Esophagus muscularis mucosa (tissue), 4 donors: ENCODE data around the gene RGS3. TPM values are rescaled to one million over a fixed set of nuclear protein-coding genes. Genes with fewer than 3 reads are reported as not detected.

Experiments used
- DNase-seq: peaks from one replicate; pipeline ENCODE4 v3.0.0-alpha.2; 2017; ENCODE audit errors: extremely low spot score
- H3K27ac ChIP-seq, 4 donors: fragments of 200-600 bp; sonication (generic); replicated peaks in 1 of 4; 1 replicate in 3 of 4; 2 replicates in 1 of 4; pipeline ENCODE4 v1.5.1; 2016 to 2019; ENCODE audit warnings: mild to moderate bottlenecking in 1 of 4
- H3K27me3 ChIP-seq, 4 donors: fragments of 200-600 bp; sonication (generic); one replicate each; pipeline versions ENCODE4 v1.5.1 to v1.6.0; 2016 to 2019
- H3K36me3 ChIP-seq, 4 donors: fragments of 200-600 bp; sonication (generic); one replicate each; pipeline ENCODE4 v1.5.1; 2016 to 2019
- H3K4me1 ChIP-seq, 4 donors: fragments of 200-600 bp; sonication (generic); one replicate each; pipeline ENCODE4 v1.5.1; 2016 to 2019
- H3K4me3 ChIP-seq, 4 donors: fragments of 200-600 bp; sonication (generic); 1 replicate in 2 of 4; 2 replicates in 2 of 4; pipeline ENCODE4 v1.5.1; 2016 to 2019; ENCODE audit warnings: mild to moderate bottlenecking in 4 of 4, moderate library complexity in 1 of 4
- H3K9me3 ChIP-seq, 4 donors: fragments of 200-600 bp; sonication (generic); 1 replicate in 3 of 4; 2 replicates in 1 of 4; pipeline ENCODE4 v1.5.1; 2016 to 2019
- EP300 ChIP-seq: sonication (generic); formaldehyde crosslinking; IDR thresholded peaks from one replicate; pipeline ENCODE4 v1.6.1; 2017; ENCODE audit warnings: antibody characterized with exemption
- POLR2A ChIP-seq: fragments of 450-650 bp; IDR thresholded peaks from one replicate; pipeline ENCODE4 v1.6.1; 2017; ENCODE audit warnings: antibody characterized with exemption, moderate library complexity, mild to moderate bottlenecking, low read depth
- POLR2AphosphoS5 ChIP-seq, 2 donors: sonication (generic); formaldehyde crosslinking; IDR thresholded peaks; one replicate each; pipeline ENCODE4 v1.6.1; 2017; ENCODE audit warnings: antibody characterized with exemption in 2 of 2
- WGBS: methylation state at CpG from one replicate; pipeline ENCODE4 v1.1.5; 2018; 5-methylcytosine and 5-hydroxymethylcytosine counted together
- intact Hi-C: fragments of 100-400 bp; cut with DNase I; formaldehyde crosslinking; loops from one replicate; pipeline ENCODE4 v1.15.1; 2023
- total RNA-seq, 4 donors: library from RNA; depleted of rRNA; stranded (reverse); fragments of >200 nt; gene quantifications; one replicate each; pipeline versions ENCODE4 v1.1.0 to v1.2.1, GENCODE V29; 2016
- TF ChIP-seq, protein P1 (sequence below), 3 experiments: fragments of 200-600 bp in 2 of 3; fragments of 450-650 bp in 1 of 3; sonication (generic) in 2 of 3; IDR thresholded peaks; one replicate each; pipeline ENCODE4 v1.5.1; 2017 to 2019; ENCODE audit warnings: antibody characterized with exemption in 3 of 3, mild to moderate bottlenecking in 2 of 3, moderate library complexity in 1 of 3

The RGS3 gene
- total RNA-seq = 100 to 1,000 TPM in 1 of 4 donors, 10 to 100 TPM in 3; 37.3 to 121 (median 68.5) TPM

- Histone ChIP-seq H3K4me1 (peaks cover 5 to 43% (median 35%) of the 10 kb centered on the region in 4 donors), H3K4me3 (peak within 1 kb of the TSS; percentile 58 to 70 (median 66)), H3K27ac (peak within 1 kb of the TSS; percentile 81 to 85 (median 84)), H3K27me3 (peaks cover 0 to 3% (median 0%) of the 10 kb centered on the region in 4 donors), H3K9me3 (no peaks in the 10 kb centered on the region), H3K36me3 (no peaks in the 10 kb centered on the region)
- no peak for DNase-seq
- intact Hi-C loops = no loop called here
- TF ChIP-seq, protein P1, sequence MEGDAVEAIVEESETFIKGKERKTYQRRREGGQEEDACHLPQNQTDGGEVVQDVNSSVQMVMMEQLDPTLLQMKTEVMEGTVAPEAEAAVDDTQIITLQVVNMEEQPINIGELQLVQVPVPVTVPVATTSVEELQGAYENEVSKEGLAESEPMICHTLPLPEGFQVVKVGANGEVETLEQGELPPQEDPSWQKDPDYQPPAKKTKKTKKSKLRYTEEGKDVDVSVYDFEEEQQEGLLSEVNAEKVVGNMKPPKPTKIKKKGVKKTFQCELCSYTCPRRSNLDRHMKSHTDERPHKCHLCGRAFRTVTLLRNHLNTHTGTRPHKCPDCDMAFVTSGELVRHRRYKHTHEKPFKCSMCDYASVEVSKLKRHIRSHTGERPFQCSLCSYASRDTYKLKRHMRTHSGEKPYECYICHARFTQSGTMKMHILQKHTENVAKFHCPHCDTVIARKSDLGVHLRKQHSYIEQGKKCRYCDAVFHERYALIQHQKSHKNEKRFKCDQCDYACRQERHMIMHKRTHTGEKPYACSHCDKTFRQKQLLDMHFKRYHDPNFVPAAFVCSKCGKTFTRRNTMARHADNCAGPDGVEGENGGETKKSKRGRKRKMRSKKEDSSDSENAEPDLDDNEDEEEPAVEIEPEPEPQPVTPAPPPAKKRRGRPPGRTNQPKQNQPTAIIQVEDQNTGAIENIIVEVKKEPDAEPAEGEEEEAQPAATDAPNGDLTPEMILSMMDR (IDR thresholded peaks at IDR 0.05) = peak in 2 of 3 experiments; percentile 16 to 37
- no peak for TF ChIP-seq POLR2A
- TF ChIP-seq POLR2AphosphoS5 (IDR thresholded peaks at IDR 0.05) = peak; percentile 76 to 88
- whole genome bisulfite sequencing = 43% methylated on average over 4 of the region's 55 CpGs
Measured at GRCh38 chr9:113463418-113464285, at the start of gene RGS3. TSS of gene RGS3 (plus strand) at chr9:113463727. CDS start at chr9:113463803, 76 bp downstream.

DNA sequence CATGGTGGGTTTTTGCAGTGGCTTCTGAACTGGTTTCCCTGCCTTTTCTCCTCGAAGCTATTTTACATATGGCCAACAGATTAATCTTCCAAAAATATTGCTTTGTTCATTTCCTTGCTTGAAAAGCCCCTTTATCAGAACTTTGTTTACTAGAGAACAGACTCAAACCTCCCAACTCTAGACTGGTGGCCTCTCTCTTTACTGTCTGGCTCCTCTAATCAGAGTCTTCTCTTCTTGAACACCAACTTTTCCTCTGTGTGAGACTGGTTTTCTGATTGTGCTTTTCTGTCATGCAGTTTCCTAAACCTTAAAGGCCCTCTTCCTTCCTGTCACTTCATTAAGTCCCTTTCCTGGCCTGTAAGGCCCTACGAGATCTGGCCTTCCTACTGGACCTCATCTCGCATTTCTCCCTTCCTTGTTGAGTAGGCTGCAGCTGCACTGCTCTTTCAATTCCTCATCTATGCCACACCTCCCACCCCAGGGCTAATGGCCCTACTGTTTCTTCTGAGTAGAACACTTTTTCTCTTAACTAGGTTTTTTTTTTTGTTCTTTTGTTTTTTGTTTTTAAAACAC is 47.3 kb upstream of the RGS3 start:
- no peaks in the 10 kb centered on the region for H3K9me3 ChIP-seq
- H3K27me3 ChIP-seq = no peaks in the 10 kb centered on the region
- no peak overlapping the region for H3K27ac ChIP-seq
- no peak overlapping the region for H3K4me3 ChIP-seq
- no peak for DNase-seq
- intact Hi-C loops = no loop called here
- H3K4me1 ChIP-seq = peaks cover 0 to 6% (median 5%) of the 10 kb centered on the region in 4 donors
- 72% methylated on average over 3 of the region's 3 CpGs for WGBS
- no peaks in the 10 kb centered on the region for H3K36me3 ChIP-seq
- TF ChIP-seq POLR2A = no peak
- no peak for TF ChIP-seq POLR2AphosphoS5 (IDR thresholded peaks at IDR 0.05)
- no peak for TF ChIP-seq EP300
- TF ChIP-seq, protein P1 (IDR thresholded peaks at IDR 0.05) = no peak

DNA sequence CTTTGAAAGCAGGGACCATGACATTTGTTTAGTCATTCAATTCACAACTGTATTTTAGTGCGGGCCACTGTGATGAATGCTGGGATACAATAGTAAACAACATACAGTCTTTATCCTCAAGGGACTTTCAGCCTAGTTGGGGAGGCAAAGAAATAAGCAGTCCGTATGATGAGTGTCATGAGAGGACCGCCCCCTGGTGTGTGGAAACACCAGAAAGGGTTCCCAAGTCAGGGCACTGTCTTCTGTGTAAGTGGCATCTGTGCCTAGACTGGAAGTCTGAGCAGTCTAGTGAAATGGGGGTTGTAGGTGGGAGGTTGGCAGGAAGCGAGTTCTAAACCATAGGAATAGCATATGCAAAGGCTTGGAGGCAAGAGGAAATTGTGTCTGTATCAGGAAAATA is 46.2 kb upstream of the RGS3 start:
- Histone ChIP-seq H3K27me3 (no peaks in the 10 kb centered on the region), H3K9me3 (no peaks in the 10 kb centered on the region), H3K4me3 (no peak overlapping the region), H3K4me1 (no peaks in the 10 kb centered on the region), H3K27ac (no peak overlapping the region), H3K36me3 (no peaks in the 10 kb centered on the region)
- no peak for DNase-seq
- intact Hi-C loops = no loop called here
- WGBS = 79% methylated on average over 4 of the region's 4 CpGs
- TF ChIP-seq EP300 (no peak), POLR2AphosphoS5 (IDR thresholded peaks at IDR 0.05) (no peak), POLR2A (no peak)
- TF ChIP-seq, protein P1 (IDR thresholded peaks at IDR 0.05) = no peak

DNA sequence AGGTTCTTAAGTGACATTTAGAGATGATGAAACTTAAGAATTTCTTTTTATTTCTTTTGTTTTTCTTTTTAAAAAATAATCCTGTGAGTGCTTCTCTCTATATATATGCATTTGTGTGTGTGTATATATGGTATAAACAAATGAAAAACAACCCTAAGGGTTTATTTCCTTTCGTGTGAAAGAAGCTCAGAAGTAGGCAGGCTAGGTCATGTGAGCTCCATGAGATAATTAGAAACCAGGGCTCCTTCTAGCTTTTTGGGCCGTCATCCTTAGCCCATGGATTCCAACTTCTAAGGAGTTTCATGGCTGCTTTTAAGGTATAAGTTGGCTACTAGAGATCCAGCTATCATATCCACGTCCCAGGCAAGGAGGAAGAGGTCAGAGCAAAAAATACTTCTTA is 41.8 kb upstream of the RGS3 start:
- H3K36me3 ChIP-seq = no peaks in the 10 kb centered on the region
- no peak overlapping the region for H3K4me3 ChIP-seq
- no peak overlapping the region for H3K27ac ChIP-seq
- no peak for TF ChIP-seq POLR2AphosphoS5 (IDR thresholded peaks at IDR 0.05)
- no peak for TF ChIP-seq POLR2A
- TF ChIP-seq, protein P1 (IDR thresholded peaks at IDR 0.05) = no peak
- no peak for TF ChIP-seq EP300
- no peaks in the 10 kb centered on the region for H3K9me3 ChIP-seq
- intact Hi-C loops = no loop called here
- no peak for DNase-seq
- no peaks in the 10 kb centered on the region for H3K4me1 ChIP-seq
- WGBS = 72% methylated on average over 3 of the region's 3 CpGs
- H3K27me3 ChIP-seq = no peaks in the 10 kb centered on the region
